GM12873 (cell line): ENCODE measurements around the gene CD81.

Experiments
- CTCF ChIP-seq: IDR thresholded peaks from 2 replicates; pipeline ENCODE4 v1.5.1; 2012; ENCODE audit warnings: low read depth, mild to moderate bottlenecking, moderate library complexity, low read length, control low read depth; ENCODE audit not compliant: insufficient read depth; ENCODE audit errors: missing control alignments

Gene CD81

GRCh38 chr11:2409611-2410468, 32.7 kb downstream of the CD81 start:
- no peak for TF ChIP-seq CTCF

DNA sequence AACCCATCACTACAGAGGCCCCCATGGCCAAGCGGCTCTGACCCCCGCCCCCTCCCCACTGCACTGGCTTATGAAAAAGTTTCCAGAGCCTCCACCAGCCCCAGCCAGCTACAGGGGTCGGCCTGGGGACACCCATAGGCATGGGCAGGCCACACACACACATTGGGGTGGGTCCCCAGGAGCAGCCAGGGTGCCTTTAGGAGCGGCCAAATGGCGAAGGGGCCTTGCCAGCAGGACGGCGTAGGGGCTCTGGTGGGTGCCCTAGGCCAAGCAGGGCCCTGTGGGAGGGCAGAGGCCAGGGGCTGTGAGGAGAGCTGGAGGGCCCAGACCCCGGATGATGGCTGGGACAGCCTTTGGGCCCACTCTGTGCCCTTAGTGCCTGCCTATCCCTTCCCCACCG, 33.5 kb downstream of the CD81 start:
- no peak for TF ChIP-seq CTCF

- no peak for TF ChIP-seq CTCF
These were observed 34.6 kb downstream of the CD81 start for GRCh38 chr11:2411446-2412305.

DNA sequence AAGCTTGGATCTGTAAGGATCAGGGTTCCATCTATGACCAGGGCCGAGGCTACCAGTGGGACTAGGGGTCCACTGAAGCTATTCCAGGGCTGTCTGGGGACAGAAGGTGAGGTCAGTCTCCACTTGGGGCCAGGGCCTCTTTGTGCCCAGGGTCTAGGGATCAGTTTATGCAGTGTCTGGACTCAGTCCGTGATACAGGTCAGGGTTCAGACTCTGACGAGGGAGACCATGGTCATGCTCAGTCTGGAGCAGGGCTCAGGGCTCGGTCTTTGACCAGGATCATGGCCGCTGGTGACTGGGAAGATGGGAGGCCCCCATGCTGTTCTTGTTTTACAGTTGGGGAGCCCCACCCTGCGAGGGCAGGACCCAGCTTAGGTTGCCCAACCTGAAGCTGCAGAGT, 35.2 kb downstream of the CD81 start:
- TF ChIP-seq CTCF, result no peak

- no peak for TF ChIP-seq CTCF
These were observed 36.9 kb downstream of the CD81 start for GRCh38 chr11:2413742-2414579.

DNA sequence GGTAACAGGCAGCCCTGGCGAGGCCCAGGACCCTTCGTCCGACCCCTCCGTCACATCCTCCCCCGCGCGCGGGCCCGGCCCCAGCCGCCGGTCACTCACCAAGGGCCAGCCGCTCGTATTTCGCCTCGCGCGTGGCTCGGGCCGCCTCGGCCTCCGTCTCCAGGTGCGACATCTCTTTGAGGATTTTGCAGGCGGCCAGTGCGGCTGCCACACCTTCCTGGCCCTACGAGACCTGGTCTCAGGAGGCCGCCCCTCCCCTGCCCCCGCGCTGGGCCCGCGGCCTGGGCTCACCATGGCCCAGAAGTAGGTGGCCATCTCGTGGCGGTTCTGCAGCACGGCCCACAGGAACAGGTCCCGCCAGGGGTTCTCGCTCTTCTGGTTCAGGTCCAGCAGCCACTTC, 37.5 kb downstream of the CD81 start:
- TF ChIP-seq CTCF, result no peak
